Neural cell (in vitro differentiated cells): Measurements from ENCODE around the gene SLC25A46.

Experiments used
- EP300 ChIP-seq: fragments of 450-650 bp; conservative IDR thresholded peaks from 2 replicates; pipeline ENCODE4 v1.6.1; 2014; ENCODE audit warnings: antibody characterized with exemption, mild to moderate bottlenecking, moderate library complexity; ENCODE audit not compliant: poor library complexity, severe bottlenecking
- POLR2AphosphoS5 ChIP-seq: IDR thresholded peaks from 2 replicates; pipeline ENCODE4 v1.6.1; 2012
- SMC3 ChIP-seq: fragments of 450-650 bp; conservative IDR thresholded peaks from 2 replicates; pipeline ENCODE4 v1.6.1; 2014; ENCODE audit warnings: antibody characterized with exemption, mild to moderate bottlenecking, moderate library complexity; ENCODE audit not compliant: poor library complexity
- TAF1 ChIP-seq: IDR thresholded peaks from 2 replicates; pipeline ENCODE4 v1.6.1; 2012; ENCODE audit warnings: low read depth
- TF ChIP-seq, protein P1 (sequence below): fragments of 450-650 bp; IDR thresholded peaks from 2 replicates; pipeline ENCODE4 v1.5.1; 2014; ENCODE audit warnings: antibody characterized with exemption, mild to moderate bottlenecking, moderate library complexity; ENCODE audit not compliant: poor library complexity, severe bottlenecking
- TF ChIP-seq, protein P2 (sequence below): IDR thresholded peaks from 2 replicates; pipeline ENCODE4 v1.6.1; 2012; ENCODE audit warnings: borderline replicate concordance

DNA sequence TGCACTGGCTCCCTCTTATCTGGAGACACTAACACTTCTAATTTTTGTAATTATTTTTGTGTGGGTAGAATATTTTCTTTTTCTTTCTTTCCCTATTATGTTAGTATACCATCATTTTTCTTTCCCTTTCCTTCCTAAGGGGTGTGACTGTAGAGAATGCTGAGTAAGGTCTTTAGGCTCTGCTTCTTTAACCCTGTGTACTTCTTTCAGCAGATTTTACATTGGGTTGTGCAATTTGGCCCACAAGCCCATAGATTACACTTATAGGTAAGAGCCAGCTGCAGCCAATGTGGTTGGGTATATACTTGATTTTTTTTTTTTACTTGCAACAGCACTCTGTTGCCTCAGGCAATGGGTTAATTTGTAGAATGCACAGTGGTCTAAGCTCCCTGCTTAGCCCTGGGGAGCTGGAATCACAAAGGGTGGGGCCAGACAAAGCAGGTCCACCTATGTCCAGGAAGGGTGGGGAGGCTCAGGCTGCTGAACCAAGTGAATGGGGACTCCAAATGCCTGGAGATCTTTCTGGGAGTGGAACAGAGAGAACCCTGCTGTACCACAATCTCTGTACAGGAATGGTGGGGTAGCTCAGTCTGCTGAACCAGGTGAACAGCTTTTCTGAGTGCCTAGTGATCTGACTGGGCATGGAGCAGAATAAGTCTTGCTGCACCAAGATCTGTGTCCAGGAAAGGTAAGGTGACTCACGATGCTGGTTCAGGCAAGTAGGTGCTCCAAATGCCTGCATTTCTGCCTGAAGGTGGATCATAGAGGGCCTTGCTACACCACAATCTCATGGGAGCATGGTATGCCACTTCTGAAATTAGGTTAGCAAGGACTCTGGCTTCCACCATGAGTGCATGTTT is 64.9 kb downstream of the SLC25A46 start:
- TF ChIP-seq, protein P1, sequence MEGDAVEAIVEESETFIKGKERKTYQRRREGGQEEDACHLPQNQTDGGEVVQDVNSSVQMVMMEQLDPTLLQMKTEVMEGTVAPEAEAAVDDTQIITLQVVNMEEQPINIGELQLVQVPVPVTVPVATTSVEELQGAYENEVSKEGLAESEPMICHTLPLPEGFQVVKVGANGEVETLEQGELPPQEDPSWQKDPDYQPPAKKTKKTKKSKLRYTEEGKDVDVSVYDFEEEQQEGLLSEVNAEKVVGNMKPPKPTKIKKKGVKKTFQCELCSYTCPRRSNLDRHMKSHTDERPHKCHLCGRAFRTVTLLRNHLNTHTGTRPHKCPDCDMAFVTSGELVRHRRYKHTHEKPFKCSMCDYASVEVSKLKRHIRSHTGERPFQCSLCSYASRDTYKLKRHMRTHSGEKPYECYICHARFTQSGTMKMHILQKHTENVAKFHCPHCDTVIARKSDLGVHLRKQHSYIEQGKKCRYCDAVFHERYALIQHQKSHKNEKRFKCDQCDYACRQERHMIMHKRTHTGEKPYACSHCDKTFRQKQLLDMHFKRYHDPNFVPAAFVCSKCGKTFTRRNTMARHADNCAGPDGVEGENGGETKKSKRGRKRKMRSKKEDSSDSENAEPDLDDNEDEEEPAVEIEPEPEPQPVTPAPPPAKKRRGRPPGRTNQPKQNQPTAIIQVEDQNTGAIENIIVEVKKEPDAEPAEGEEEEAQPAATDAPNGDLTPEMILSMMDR = no peak
- TF ChIP-seq, protein P2, sequence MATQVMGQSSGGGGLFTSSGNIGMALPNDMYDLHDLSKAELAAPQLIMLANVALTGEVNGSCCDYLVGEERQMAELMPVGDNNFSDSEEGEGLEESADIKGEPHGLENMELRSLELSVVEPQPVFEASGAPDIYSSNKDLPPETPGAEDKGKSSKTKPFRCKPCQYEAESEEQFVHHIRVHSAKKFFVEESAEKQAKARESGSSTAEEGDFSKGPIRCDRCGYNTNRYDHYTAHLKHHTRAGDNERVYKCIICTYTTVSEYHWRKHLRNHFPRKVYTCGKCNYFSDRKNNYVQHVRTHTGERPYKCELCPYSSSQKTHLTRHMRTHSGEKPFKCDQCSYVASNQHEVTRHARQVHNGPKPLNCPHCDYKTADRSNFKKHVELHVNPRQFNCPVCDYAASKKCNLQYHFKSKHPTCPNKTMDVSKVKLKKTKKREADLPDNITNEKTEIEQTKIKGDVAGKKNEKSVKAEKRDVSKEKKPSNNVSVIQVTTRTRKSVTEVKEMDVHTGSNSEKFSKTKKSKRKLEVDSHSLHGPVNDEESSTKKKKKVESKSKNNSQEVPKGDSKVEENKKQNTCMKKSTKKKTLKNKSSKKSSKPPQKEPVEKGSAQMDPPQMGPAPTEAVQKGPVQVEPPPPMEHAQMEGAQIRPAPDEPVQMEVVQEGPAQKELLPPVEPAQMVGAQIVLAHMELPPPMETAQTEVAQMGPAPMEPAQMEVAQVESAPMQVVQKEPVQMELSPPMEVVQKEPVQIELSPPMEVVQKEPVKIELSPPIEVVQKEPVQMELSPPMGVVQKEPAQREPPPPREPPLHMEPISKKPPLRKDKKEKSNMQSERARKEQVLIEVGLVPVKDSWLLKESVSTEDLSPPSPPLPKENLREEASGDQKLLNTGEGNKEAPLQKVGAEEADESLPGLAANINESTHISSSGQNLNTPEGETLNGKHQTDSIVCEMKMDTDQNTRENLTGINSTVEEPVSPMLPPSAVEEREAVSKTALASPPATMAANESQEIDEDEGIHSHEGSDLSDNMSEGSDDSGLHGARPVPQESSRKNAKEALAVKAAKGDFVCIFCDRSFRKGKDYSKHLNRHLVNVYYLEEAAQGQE = no peak
- no peak for TF ChIP-seq SMC3
- TF ChIP-seq TAF1 = no peak
- no peak for TF ChIP-seq POLR2AphosphoS5
- no peak for TF ChIP-seq EP300
